Measurements from ENCODE around the gene PARD3B.

PARD3B gene

DNA sequence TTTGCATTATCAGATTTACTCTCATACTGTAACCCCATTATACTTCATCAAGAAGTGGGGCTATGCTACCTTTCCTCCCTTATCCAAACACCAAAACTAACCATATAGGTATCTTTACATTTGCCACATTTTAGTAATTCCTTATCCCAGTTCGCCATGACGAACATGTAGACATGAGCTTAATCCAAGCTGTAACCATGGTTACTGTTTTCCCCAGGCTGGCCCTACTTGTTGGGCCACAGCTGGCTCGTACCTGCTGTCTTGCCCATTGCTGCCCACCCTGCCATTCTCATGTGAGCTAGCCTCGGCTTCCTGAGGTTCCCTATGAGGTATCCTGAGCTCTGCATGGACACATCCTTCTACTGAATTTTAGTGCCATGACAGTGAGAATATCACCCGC, 117.7 kb downstream of the PARD3B start:
- no peak for DNase-seq

DNA sequence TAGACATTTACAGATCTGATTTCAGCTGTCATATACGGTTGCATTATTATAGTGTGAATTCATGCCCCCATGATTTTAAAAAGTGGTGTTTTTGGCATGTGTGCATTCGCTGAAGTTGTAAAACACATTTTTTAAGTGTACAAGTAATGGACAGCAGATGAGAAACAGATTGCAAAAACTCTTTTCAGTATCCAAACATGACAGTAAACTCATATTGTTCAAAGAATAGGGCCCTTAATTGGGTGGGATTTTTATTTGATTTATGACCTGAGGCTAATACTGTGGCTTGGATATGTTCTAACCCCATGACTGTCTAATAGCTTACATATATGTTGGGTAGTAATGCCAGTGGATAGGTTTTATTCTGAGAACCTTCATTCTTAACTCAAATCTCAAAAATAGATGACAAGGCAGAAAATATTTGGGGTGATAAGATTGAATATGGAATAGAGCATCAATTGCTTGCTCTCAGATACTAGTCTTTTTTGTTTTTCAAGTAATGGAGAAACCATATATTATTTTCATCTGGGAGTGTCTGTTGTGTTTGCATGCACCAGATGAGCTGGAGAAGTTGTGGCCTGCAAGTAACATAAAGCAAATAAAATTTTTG, 118.6 kb downstream of the PARD3B start:
- DNase-seq = no peak

DNA sequence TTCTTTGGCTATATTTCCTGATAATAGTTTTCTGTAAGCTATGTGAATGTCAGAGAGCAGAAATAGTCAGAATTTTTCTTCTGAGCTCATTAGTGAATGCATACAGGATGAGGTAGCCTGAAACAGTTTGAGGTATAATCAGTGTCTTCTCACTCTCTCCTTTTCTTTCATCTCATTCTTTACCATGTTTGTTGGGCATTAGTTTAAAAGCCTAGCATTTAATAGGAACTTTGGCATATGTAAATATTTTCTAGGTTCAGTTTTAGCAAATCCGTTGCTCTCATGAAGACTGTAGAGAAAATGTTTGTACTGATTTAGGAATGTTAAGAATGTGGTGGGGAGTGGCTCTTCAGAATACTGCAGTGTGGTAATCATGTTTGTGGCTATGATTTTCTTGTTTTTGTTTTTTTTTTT, 119.4 kb downstream of the PARD3B start:
- no peak for DNase-seq

DNA sequence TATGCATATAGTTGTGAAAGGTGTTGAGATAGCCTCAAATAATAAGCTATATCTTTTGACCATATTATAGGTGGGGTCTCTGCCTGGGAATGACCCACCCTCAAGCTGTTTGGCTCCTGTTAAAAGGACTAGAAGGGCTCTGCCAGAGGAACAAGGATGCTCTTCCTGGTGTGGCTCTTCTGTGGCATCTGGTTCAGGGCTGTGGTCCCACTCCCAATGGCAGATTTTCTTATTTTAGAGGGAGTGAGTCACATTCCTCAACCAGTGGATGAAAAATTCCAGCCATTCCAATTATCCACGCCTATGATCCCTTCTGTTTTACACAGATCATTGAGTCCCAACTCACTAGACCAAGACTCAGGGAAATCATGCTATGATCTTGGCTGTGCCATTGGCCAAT, 119.9 kb downstream of the PARD3B start:
- no peak for DNase-seq

DNA sequence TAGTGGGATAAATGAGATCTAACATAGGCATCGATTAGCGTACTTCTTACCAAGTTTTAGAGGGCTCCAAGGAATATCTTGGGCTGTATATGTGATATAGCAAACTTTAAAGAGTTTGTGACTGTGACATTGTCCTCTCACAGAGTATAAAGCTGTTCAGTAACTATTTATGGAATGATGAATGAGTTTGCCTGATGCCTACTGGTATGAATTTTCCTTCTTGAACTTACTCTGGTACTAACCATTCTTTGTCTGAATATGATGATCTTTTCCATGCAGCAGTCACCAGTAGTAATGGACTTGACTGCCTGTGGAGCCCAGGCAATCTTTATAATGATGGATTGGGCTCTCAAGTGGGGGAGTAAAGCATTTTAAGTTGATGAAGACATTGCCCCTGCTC, 120.5 kb downstream of the PARD3B start:
- DNase-seq = no peak

DNA sequence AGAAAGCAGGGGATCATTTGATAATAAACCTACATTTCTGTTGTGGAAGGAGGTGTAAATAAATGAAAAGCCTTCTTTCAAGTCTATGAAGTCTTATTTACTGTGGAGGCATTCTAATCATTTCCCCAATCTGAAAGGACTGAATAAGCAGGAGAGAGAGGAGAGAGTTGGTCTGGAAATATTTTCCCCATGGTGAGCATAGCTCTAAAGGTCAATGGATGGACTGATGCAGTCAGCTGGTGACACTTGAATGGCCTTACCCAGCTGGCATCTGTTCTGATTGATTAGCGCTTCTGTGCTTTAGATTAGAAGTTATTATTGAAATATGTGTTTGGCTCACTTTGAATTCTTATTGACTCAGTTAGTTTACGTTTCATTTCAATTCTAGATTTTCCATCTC, 122.7 kb downstream of the PARD3B start:
- no peak for DNase-seq

DNA sequence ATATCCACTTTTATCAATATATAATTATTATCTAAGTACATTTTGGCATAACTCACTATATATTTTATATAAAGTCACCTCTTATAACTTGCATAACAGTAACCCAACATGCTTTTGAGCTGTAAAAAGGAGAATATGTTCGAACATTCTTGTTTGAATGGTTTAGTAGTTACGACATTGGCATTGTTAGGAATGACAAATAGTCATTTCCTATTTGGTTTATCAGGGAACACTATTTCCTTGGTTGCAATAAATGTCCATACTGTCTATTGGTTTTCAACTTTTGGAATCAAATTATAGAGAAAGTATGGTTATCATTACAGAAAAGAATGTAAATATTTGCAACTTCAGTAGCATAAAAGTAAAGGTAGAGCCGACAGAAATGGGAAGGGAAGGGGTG, 124.1 kb downstream of the PARD3B start:
- no peak for DNase-seq

DNA sequence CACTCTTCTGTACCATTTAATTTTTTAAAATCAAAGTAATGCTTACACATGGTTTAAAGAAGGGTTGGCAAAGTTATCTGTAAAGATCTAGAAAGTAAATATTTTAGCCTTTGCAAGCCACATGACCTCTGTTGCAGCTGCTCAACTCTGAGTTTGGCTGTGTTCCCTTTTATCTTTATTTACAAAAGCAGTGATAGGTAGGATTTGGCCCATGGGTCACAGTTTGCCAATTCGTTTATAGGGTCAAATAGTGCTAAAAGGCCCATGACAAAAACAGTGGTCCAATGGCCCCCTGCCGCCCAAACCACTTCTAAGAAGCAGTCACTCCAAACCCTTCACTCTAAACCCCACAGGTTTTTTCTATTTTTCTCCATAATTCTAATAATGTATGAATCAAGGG, 124.8 kb downstream of the PARD3B start:
- DNase-seq = no peak

DNA sequence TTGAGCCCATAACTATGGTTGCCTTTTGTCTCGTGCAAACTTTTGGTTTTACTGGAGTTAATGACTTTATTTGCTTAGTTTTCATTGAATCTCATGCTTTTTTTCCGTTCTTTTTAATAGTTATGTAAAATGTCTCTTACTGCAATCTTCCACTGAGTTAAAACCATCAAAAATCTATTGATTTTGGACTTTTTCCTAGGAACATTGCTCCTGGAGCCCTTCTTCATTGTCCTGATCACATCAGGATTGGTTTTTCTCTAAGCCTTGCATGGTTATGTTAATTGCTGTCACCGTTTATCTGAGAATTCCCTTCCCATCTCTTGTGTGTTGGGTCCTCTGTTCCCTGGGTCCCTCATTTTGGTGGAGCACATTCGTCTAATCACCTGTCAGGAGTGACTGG, 125.5 kb downstream of the PARD3B start:
- no peak for DNase-seq

DNA sequence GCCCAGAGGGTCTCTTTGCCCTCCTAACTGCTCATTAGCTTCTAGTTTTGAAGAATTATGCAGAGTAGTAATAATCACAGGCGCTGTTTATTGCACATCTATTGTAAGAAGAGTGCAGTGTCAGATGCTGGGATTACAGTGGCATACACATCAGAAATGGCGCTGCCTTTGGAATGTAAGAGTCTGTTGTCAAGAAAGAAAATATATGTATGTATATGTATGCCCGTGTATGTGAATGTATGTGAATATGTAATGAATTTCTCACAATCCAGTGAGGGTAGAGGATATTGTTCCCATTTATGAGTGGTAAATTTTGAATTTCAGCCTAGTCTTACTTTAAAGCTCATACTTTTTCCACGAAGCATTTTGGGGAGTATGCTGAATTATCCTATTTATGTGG, 127.5 kb downstream of the PARD3B start:
- DNase-seq = no peak

DNA sequence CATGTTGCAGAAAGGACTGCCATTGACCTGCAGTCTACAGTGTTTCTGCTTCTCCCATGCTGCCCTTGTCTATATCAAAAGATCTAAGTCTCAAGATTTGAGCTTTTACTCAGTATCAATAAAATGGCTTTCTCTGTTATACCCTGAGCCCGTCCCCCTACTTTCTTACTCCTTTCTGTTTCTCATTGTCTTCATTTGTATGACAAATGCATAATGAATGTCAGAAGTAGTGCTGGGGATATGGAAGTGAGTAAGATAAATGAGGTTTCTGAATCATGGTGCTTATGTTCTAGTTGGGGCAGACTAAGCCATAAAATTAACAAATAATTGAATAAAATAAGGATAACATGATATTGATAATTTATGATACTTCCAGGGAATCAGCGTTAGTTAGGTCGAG, 128.6 kb downstream of the PARD3B start:
- DNase-seq = no peak

DNA sequence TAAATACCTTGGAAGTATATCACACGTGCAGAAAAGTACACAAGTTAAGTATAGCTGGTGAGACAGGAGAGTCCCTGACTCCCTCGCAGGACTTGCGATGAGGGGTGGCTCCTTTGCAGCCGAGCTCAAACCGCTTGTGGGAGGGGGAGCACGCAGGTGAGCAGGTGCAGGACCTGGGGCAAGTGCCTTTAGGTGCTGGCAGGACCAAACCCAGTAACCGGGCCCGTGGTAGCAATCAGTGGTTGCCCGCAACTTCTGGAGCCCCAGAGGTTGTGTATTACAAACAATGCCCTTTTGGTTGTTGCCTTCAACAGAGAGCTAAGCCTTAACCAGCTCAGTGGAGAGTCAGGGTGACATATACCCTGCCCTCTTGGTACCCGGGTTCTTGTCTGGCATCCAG, 132.8 kb downstream of the PARD3B start:
- no peak for DNase-seq

DNA sequence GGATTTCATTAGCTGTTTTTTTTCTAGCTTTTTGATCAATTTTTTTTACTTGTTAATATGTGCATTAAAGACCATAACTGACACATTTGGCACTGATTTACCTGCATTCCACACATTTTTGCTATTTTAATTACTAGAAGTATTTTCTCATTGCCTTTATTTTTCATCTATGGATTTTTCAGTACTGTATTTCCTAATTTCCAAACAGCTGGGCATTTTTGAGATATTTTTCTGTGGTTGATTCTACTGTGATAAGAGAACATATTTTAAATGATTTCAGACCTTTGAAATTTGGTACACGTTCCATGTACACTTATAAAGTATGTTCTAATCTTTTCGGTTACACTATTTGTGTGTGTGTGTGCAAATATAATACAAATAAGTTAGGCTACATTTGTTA, 135.3 kb downstream of the PARD3B start:
- DNase-seq = no peak

DNA sequence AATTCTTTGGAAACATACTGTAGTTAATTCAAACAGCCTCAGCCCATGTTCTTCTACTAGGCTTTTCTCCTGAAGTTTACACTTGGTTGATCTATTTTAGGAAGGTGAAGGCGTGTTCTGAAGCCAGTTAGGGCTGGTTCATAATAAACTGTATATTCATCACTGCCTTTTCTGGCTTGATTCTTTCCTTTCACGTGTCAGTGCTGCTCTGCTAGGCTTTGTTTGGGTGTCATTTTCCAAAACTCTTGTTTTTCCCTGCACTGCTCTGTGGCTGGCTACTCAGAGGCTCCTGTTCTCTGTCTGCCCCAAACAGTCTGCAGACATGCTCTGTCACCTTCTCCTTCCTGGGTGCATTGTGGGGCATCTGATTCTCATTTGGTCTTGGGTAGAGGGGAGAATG, 136.1 kb downstream of the PARD3B start:
- DNase-seq = no peak

DNA sequence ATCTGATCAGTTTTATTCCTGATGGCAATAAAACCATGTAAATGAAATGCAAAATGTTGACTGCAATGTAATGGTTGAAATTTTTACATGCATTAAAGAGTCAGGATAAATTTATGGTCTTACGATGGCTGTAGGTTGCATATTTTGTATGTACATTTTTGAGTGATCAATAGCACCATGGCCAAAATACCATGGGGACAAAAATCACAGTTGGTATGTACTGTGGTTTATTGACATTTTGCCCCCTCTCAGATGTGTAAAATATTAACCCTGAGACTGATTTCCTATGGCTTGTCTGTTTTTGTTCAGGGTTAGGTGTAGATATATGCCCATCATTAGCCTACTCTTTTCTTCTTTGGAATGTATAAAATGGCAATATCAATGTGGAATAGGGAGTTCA, 138.1 kb downstream of the PARD3B start:
- DNase-seq = no peak

DNA sequence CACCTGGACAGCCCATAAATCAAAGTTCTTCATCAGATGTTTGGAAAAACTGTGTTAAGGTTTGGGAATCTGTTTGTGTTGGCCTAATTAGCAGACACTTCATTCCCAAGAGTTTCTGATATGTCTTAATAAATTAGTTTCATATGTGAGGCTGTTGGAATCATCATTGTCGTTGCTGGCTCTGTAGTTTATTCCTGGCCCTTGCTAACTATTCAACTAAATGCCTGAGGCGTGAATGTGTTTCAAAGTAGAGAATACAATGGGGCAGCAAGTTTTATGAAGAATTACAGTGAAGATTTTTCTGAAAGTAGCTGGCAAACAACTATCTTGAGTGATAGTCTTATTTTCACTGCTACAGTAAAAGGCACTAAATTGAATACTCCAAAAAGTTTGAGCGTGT, 141.1 kb downstream of the PARD3B start:
- DNase-seq = no peak

DNA sequence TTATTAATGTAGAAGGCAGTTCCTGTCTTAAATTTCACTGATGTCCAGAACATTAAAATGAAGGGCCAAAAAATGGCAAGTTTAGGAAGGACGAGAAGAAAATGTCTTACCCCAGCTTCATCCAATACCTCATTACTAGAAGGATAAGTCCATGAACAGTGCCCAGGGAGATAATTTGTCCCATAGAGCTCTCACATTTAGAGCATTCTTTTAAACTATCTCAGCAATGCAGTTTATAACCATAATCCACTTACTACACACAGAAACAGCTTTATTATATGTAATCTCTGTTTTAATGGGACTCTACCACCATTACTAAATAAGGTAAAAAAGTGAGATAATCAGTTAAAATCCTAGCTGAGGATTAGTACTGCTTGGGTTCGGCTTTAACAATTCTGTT, 142.5 kb downstream of the PARD3B start:
- DNase-seq = no peak

DNA sequence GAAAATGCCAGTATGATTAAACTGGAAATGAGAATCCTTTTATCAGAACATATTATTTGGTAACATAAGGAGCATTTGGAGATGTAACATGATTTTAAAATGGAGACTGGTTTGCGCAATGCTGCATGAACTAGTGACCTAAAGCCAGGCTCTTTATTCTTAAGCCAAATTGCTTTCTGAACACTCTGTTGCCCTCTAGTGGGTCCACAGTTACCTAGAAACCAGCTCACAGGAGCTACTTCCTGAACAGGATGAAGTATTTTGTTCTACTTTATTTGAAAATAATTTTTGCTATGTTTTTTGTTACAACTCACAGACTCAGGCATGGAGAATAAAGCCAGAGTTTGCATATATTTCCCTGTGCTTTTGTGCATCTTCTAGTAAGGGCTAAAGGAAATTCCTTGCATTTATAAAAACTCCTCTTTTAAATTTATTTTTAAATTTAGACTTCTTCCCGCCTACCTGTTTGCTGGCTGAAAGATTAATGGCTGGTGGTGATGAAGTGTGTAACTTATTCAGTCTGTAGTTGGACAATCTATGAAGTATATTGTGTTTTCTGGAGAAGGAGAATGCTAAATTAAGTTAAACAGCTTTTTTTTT, 146.7 kb downstream of the PARD3B start:
- peak; percentile 65 for DNase-seq

DNA sequence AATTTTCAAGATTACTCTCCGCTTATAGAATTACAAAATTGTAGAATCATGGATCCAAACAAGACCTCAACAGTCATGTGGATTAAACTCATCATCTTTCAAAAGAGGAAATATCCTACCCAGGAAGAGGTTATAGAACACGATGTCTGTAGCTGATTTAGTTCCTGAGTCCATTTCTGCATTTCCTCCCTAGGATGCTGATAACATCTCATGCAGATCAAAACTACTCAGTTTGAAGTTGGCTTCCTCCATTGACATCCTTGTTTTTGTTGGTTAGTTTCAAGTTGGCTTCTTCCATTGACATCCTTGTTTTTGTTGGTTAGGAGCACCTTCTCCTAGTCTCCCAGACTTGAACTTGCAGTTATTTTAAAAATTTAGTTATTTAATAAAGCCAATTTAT, 147.5 kb downstream of the PARD3B start:
- DNase-seq = no peak

DNA sequence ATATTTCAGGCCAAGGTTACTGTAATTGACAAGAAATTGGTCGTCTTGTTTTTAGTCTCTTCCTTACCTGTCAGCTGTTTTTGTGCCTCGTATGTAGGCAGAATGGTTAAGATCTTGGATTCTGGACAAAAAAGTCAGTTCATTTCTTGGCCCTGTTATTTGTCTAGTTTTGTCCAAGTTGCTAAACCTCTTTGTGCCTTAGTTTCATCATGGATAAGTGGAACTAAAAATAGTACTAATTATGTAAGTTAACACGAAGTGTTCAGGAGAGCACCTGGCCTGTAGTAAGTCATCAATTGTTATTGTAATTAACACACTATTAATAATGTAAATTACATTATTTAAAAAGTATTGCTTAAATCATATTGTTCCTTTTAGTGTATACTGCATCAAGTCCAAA, 148.0 kb downstream of the PARD3B start:
- no peak for DNase-seq

DNA sequence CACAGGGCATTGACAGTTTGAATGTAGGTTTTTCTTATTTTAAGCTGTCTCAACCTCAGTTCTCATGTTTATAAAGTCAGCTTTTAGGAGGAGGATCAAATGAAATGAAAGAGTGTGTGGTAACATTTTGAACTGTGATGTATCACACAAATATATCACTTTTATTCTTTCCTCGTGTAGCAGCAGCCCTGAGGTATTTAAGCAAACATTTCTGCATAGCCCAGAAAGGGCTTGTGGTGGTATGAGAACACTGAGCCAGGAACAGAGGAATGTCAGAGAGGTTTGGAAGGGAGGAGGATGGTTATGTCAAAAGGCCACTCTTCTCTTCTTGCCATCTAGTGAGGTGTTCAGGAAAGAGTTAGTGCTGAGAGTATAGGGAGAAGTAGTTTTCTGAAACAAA, 150.2 kb downstream of the PARD3B start:
- no peak for DNase-seq

DNA sequence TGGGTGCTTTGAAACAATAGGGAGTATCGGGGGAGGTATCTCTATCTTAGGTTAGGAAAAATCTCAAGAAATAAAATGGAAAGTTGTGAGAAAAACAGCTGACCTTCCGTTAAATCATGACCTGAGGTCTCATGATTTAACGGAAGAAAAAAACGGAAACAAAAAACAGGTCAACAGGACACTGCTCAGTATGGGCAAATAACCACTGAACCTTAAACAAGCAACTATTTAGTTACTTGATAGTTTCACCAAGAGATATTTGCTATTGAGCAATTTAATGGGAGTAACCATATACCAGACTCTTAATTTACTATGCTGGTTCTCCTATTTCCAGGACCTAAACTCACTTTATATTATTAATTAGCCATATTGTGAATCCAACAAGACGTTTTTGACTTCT, 150.8 kb downstream of the PARD3B start:
- DNase-seq = no peak

DNA sequence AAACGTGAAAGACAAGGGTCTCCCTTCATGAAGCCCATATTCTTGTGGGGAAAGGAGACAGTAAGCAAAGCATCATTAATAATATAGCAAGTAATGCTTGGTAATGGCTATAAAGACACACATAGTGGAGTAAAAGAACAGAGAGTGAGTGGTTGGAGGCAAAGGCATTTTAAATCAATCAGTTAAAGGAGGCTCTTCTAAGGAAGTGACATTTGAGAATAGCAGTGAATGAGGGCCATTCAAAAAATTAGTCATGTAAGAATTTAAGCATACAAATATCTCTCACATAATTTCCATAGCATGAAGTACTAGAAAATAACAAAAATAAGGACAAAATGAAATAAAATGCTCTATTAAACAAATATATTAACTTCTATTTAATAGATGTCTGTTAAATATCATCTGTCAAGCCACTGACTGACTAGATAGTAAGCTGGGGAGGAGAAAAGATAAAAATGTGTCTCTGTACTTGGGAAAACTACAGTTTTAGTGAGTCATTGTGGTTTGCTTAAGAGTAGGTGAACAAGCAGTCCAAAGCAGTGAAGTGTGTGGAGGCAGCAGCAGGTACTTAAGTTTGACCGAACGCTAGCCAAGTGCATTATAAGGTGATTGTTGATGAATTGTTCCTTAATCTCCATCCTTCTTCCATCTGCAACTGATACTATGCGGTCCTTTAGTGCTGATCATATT, 160.1 kb downstream of the PARD3B start:
- DNase-seq = no peak

DNA sequence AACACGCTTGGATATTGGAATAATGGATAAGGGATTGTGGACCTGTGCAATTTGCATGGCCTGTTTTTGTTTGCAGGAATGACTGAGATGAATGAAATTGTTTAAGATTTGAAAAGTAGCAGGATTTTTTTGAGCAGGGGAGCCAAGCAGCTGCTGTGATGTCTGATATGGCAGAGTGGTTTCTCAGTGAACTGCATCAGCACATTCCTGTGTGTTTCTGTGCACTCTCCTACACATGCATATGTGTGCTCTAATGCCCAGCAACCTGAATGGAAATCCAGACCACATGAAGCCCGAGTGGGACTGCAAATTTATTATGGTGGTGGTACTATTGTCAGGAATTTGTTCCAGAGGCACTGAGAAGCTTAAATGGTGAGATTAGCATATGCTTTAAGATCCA, 161.7 kb downstream of the PARD3B start:
- DNase-seq = no peak

DNA sequence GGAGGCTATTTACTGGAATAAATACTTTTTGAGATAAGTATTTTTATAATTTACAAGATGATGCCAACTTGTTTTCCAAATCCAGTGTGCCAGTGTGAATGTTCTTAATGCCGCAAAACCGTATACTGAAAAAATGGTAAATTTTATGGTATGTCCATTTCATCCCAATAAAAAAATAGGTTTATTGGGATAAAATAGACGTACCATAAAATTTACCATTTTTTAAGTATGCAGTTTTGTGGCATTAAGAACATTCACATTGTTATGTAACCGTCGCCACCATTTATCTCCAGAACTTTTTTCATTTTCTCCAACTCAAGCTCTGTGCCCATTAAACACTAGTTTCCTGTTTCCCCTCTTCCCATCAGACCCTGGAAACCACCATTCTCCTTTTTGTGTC, 167.9 kb downstream of the PARD3B start:
- DNase-seq = no peak
